Left kidney (tissue), 2 donors: ENCODE measurements around the gene NR6A1. TPM values are rescaled to one million over a fixed set of nuclear protein-coding genes. Genes with fewer than 3 reads are reported as not detected.

Source experiments
- DNase-seq: peaks from one replicate; pipeline ENCODE4 v3.0.0-alpha.2; 2013
- polyA plus RNA-seq: library from polyadenylated mRNA; unstranded; fragments of 120-200 nt; gene quantifications from one replicate; pipeline ENCODE4 v1.2.1, GENCODE V29; 2013; ENCODE audit not compliant: insufficient read length

Gene NR6A1
- polyA plus RNA-seq, 1 donor = 1.7 TPM

- no peak for DNase-seq
Measured at GRCh38 chr9:124725068-124725452, 46.1 kb downstream of the NR6A1 start.

- DNase-seq = no peak
Measured at GRCh38 chr9:124724415-124725067, 46.6 kb downstream of the NR6A1 start.

GRCh38 chr9:124723352-124723751, 47.8 kb downstream of the NR6A1 start:
- no peak for DNase-seq

GRCh38 chr9:124721109-124721906, 49.8 kb downstream of the NR6A1 start:
- DNase-seq = no peak

GRCh38 chr9:124720429-124721108, 50.5 kb downstream of the NR6A1 start:
- no peak for DNase-seq

- DNase-seq = no peak
Measured at GRCh38 chr9:124718928-124719327, 52.2 kb downstream of the NR6A1 start.

- DNase-seq = no peak
Measured at GRCh38 chr9:124717597-124717996, 53.5 kb downstream of the NR6A1 start.

GRCh38 chr9:124716808-124717207, 54.3 kb downstream of the NR6A1 start:
- no peak for DNase-seq

GRCh38 chr9:124710766-124711165, 60.3 kb downstream of the NR6A1 start:
- no peak for DNase-seq

GRCh38 chr9:124709292-124709690, 61.8 kb downstream of the NR6A1 start:
- DNase-seq = no peak

- DNase-seq = no peak
Measured at GRCh38 chr9:124708633-124709291, 62.3 kb downstream of the NR6A1 start.

- no peak for DNase-seq
Measured at GRCh38 chr9:124708074-124708473, 63.0 kb downstream of the NR6A1 start.

GRCh38 chr9:124707666-124708065, 63.4 kb downstream of the NR6A1 start:
- no peak for DNase-seq

- no peak for DNase-seq
Measured at GRCh38 chr9:124706685-124707084, 64.4 kb downstream of the NR6A1 start.

- DNase-seq = no peak
Measured at GRCh38 chr9:124699575-124699974, 71.5 kb downstream of the NR6A1 start.

- no peak for DNase-seq
Measured at GRCh38 chr9:124698265-124698664, 72.8 kb downstream of the NR6A1 start.

GRCh38 chr9:124697326-124698200, 73.5 kb downstream of the NR6A1 start:
- no peak for DNase-seq

GRCh38 chr9:124696101-124696500, 75.0 kb downstream of the NR6A1 start:
- no peak for DNase-seq

GRCh38 chr9:124695280-124695890, 75.7 kb downstream of the NR6A1 start:
- DNase-seq = no peak

GRCh38 chr9:124694414-124695279, 76.5 kb downstream of the NR6A1 start:
- DNase-seq = no peak
